SW480 (cell line): ENCODE data around the gene PLEKHA6.

Source experiments
- DNase-seq: peaks from one replicate; pipeline ENCODE4 v3.0.0-alpha.2; 2016; ENCODE audit warnings: low spot score

Gene PLEKHA6, protein sequence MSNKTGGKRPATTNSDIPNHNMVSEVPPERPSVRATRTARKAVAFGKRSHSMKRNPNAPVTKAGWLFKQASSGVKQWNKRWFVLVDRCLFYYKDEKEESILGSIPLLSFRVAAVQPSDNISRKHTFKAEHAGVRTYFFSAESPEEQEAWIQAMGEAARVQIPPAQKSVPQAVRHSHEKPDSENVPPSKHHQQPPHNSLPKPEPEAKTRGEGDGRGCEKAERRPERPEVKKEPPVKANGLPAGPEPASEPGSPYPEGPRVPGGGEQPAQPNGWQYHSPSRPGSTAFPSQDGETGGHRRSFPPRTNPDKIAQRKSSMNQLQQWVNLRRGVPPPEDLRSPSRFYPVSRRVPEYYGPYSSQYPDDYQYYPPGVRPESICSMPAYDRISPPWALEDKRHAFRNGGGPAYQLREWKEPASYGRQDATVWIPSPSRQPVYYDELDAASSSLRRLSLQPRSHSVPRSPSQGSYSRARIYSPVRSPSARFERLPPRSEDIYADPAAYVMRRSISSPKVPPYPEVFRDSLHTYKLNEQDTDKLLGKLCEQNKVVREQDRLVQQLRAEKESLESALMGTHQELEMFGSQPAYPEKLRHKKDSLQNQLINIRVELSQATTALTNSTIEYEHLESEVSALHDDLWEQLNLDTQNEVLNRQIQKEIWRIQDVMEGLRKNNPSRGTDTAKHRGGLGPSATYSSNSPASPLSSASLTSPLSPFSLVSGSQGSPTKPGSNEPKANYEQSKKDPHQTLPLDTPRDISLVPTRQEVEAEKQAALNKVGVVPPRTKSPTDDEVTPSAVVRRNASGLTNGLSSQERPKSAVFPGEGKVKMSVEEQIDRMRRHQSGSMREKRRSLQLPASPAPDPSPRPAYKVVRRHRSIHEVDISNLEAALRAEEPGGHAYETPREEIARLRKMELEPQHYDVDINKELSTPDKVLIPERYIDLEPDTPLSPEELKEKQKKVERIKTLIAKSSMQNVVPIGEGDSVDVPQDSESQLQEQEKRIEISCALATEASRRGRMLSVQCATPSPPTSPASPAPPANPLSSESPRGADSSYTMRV

GRCh38 chr1:204359474-204360255 lies at the start of gene PLEKHA6:
PLEKHA6 (minus strand) TSS chr1:204359929; CDS start chr1:204273727, 86,202 bp downstream.
- DNase-seq = no peak

GRCh38 chr1:204409123-204409522 lies 49.4 kb upstream of the PLEKHA6 start:
- DNase-seq = no peak

- DNase-seq = no peak
These were observed 48.9 kb upstream of the PLEKHA6 start for GRCh38 chr1:204408602-204409001.

GRCh38 chr1:204408074-204408507 lies 48.4 kb upstream of the PLEKHA6 start:
- no peak for DNase-seq

- no peak for DNase-seq
These were observed 47.7 kb upstream of the PLEKHA6 start for GRCh38 chr1:204407295-204407971.

GRCh38 chr1:204406621-204407020 lies 46.9 kb upstream of the PLEKHA6 start:
- no peak for DNase-seq

DNA sequence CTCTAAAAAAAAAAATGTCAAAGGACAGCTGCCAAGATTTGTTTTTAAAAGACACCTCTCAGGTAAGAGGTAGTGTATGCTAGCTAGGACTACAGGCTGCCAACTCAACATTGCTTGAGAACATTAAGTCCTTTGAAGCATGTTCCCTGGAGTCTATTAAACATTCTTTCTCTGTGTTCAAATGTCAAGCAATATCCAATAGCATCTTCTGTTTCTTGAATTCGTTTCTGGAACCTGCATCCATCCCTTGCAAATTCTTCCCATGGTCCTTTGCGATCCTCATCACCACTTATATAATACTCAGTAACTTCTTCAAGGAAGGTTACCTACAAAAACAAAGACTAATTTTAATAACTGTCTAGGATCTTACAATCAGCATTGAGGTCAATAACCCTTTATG lies 46.3 kb upstream of the PLEKHA6 start:
- no peak for DNase-seq

GRCh38 chr1:204404629-204405028 lies 44.9 kb upstream of the PLEKHA6 start:
- DNase-seq = no peak

GRCh38 chr1:204402391-204402790 lies 42.7 kb upstream of the PLEKHA6 start:
- DNase-seq = no peak

GRCh38 chr1:204401730-204402129 lies 42.0 kb upstream of the PLEKHA6 start:
- DNase-seq = no peak

- DNase-seq = no peak
These were observed 41.3 kb upstream of the PLEKHA6 start for GRCh38 chr1:204400882-204401510.

- peak; percentile 93 for DNase-seq
These were observed 38.7 kb upstream of the PLEKHA6 start for GRCh38 chr1:204398197-204399125.

DNA sequence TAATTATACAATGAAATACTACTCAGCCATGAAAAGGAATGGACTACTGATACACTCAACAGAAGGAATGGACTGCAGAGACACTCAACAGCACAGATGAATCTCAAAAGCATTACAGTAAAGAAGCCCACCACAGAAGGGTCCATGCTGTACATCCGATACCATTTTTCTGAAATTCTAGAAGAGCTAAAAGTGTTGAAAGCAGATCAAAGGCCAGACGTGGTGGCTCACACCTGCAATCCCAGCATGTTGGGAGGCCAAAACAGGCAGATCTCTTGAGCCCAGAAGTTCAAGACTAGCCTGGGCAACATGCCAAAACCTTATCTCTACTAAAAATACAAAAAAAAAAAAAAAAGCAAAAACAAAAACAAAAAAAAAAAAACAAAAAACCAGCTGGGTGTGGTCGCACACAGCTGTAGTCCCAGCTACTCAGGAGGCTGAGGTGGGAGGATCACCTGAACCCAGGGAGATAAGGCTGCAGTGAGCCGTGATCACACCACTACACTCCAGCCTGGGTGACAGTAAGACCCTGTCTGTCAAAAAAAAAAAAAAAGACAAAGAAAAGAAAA lies 36.4 kb upstream of the PLEKHA6 start:
- no peak for DNase-seq

GRCh38 chr1:204391629-204392028 lies 31.9 kb upstream of the PLEKHA6 start:
- DNase-seq = no peak

GRCh38 chr1:204390751-204391466 lies 31.2 kb upstream of the PLEKHA6 start:
- DNase-seq = no peak

- no peak for DNase-seq
These were observed 26.0 kb upstream of the PLEKHA6 start for GRCh38 chr1:204385727-204386126.

DNA sequence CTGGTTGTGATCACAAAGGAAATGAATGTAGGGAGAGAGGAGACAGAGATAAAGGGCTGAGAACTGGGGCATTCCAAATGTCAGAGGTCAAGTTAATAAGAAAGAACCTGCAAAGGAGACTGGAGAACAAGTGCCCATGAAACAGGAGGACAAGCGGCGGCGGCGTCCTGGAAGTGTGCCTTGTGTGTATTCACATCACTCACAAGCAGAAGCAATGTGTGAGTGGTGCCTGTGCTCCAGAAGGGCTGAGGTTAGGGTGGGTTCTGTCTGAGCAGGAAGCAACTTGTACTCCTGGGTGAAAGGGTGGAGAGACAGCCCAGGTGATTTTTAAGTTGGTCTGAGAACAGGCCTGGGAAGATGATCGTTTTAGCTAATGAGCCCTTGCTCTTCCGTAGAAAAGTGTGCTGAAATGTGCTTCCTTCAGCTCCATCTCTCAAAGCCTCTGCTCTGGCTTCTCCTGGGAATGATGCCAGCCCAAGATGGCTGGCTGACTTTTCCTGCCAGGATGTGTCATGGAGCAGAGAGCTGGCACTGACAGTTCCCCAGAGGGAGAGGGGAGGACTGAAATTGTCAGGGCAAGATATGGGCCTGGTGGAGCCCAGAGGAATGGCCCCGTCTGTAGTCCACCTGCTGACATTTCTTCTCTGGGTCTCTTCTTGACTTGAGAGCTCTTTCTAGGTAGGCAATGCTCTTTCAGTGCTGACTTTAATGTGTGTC lies 25.1 kb upstream of the PLEKHA6 start:
- no peak for DNase-seq
